ENCODE data around the gene TREM1. TPM values are rescaled to one million over a fixed set of nuclear protein-coding genes. Genes with fewer than 3 reads are reported as not detected.

The TREM1 gene
- total RNA-seq, 2 experiments from 2014 or later, result 0.62 to 0.86 TPM

DNA sequence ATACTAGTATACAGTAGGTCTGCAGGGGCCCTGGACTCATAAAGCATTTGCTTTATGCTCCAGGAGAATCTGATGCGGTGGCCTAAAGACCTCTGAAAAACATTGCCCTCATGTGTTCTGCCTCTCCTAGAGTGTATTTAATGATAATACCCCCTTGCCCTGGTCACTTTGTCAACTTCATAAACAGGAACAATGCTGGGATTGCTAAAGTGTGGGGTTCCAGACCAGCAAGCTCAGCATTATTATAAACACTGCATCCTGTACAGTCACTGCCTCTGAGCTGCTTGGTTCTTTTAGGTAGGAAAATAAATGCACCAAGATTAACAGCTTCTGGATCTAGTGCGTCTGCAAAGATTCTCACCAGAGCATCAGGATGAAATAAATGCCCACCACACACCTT is 12.2 kb downstream of the TREM1 start:
- H3K36me3 Mint-ChIP-seq (ENCODE audit: low read depth), result no peaks in the 10 kb centered on the region
- CTCF ChIA-PET, result interaction anchor here (0.8 kb wide), 1 partner anchor 12 kb away, joined by 3 read pairs; no protein-coding TSS in a partner anchor
- H3K9me3 Mint-ChIP-seq (ENCODE audit: low read depth), result no peaks in the 10 kb centered on the region
- H3K27ac Mint-ChIP-seq, result no peak overlapping the region
- POLR2A ChIA-PET, result no interaction called here
- no peak overlapping the region for H3K4me3 Mint-ChIP-seq
- intact Hi-C loops (cut with DNase I, micrococcal nuclease), result no loop called here
- H3K27me3 Mint-ChIP-seq, result no peaks in the 10 kb centered on the region
- ATAC-seq, result no peak
- H3K4me1 Mint-ChIP-seq, result peaks cover 10% of the 10 kb centered on the region
- DNase-seq, result no peak

DNA sequence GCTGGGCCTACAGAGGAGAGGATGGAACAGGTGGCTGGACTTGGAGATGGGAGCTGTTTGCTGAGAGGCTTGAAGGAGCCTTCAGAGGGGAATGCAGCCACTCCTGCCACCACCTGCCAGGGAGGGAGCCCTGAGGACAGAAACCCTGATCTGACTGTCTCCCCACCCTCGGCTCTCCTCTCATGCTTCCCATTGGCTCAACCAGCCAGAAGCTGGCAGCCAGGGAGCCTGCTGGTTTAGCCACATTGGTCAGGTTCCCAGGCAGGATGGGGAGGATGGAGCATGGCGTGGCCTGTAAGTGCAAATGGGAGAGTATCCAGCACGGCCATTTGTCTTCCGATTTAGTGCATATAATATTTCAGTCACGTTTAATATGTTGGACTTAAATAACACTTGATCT is 12.8 kb downstream of the TREM1 start:
- POLR2A ChIA-PET, result no interaction called here
- ATAC-seq, result no peak

GRCh38 chr6:41272591-41273240 is 13.8 kb downstream of the TREM1 start:
- Mint-ChIP-seq H3K4me1 (peaks cover 3% of the 10 kb centered on the region), H3K4me3 (no peak overlapping the region), H3K27me3 (no peaks in the 10 kb centered on the region), H3K27ac (no peak overlapping the region), H3K9me3 (ENCODE audit: low read depth) (no peaks in the 10 kb centered on the region), H3K36me3 (ENCODE audit: low read depth) (no peaks in the 10 kb centered on the region)
- DNase-seq, result no peak
- CTCF ChIA-PET, result interaction anchor here (0.6 kb wide), 1 partner anchor 47 kb away, joined by 4 read pairs; no protein-coding TSS in a partner anchor
- intact Hi-C loops (cut with DNase I, micrococcal nuclease), result no loop called here
- no peak for ATAC-seq
- POLR2A ChIA-PET, result no interaction called here

More for the DNA sequence above, 12.8 kb downstream of the TREM1 start:
- CTCF ChIA-PET, result no interaction called here
- Mint-ChIP-seq H3K4me3 (no peak overlapping the region), H3K27me3 (no peaks in the 10 kb centered on the region), H3K9me3 (ENCODE audit: low read depth) (no peaks in the 10 kb centered on the region), H3K27ac (no peak overlapping the region), H3K4me1 (peaks cover 4% of the 10 kb centered on the region), H3K36me3 (ENCODE audit: low read depth) (no peaks in the 10 kb centered on the region)
- DNase-seq, result no peak
- intact Hi-C loops (cut with DNase I, micrococcal nuclease), result no loop called here

DNA sequence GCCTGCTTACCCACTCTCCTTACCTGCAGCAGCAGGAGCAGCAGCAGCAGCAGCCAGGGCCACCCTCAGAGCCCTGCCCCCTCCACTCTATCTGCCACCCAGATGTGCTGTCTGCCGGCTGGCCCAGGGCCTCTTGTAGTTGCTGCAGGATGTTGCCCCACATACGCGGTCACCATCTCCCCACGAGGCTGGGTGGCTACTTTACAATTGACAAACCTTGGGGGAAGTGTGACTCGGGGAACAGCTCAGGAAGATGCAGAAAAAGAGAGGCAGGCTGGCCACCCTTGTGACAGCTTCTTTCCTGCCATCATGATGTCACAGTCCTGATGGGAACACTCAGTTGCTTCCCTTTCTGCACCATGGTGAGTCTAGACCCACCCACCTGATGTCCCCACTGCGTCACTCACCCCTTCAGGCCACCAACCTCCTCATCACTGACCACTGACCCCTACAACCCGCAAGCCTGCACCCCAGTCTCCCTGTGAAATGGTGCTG is 14.5 kb downstream of the TREM1 start:
- H3K27ac Mint-ChIP-seq, result no peak overlapping the region
- DNase-seq (peak; percentile 12), ATAC-seq (peak; percentile 19)
- H3K36me3 Mint-ChIP-seq (ENCODE audit: low read depth), result no peaks in the 10 kb centered on the region
- POLR2A ChIA-PET, result no interaction called here
- intact Hi-C loops (cut with DNase I, micrococcal nuclease), result no loop called here
- no peak overlapping the region for H3K4me3 Mint-ChIP-seq
- no peaks in the 10 kb centered on the region for H3K9me3 Mint-ChIP-seq (ENCODE audit: low read depth)
- CTCF ChIA-PET, result no interaction called here
- peaks cover 3% of the 10 kb centered on the region for H3K4me1 Mint-ChIP-seq
- H3K27me3 Mint-ChIP-seq, result no peaks in the 10 kb centered on the region

DNA sequence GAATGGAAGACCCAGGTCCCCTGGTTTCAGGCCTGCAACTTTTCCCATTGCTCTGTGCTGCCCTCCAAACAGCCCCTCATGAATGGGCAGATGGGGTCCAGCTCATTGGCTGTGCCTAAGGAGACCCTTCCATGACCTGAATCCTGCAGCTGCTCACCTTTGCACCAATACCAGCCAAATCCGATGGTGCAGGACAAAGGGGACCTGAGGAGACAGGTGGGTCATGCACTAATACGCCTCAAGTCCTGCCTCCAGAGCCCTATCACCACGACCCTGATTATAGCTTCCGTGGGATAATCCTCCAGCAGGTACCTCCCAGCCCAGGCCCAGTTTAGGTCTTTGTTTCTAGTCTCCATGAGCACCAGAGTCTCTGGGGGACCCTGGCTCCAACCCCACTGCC is 16.8 kb downstream of the TREM1 start:
- no peaks in the 10 kb centered on the region for H3K27me3 Mint-ChIP-seq

DNA sequence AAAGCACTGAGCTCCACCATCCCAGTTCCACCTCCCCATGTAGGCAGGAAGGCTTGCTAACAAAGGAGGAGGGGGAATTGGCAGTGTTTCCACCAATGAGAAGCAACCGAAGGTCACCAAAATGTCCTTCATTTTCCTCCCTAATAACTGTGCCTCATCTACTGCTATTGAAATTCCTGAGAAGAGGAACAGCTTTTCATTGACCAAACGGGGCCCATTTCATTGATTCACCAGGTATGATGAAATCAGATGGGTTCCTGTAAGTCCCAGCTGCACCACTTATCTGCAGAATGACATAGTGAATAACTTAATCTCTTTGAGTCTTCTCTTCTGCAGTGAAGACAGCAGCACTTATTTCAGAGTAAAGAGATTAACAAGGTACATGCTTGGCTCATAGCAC is 17.3 kb downstream of the TREM1 start:
- DNase-seq, result no peak
- POLR2A ChIA-PET, result no interaction called here
- no peak for ATAC-seq
- H3K36me3 Mint-ChIP-seq (ENCODE audit: low read depth), result no peaks in the 10 kb centered on the region
- CTCF ChIA-PET, result interaction anchor here (1.3 kb wide), 1 partner anchor 37 kb away, joined by 3 read pairs; no protein-coding TSS in a partner anchor
- H3K4me1 Mint-ChIP-seq, result peaks cover 3% of the 10 kb centered on the region
- H3K4me3 Mint-ChIP-seq, result no peak overlapping the region
- no peaks in the 10 kb centered on the region for H3K27me3 Mint-ChIP-seq
- no peak overlapping the region for H3K27ac Mint-ChIP-seq
- intact Hi-C loops (cut with DNase I, micrococcal nuclease), result no loop called here
- no peaks in the 10 kb centered on the region for H3K9me3 Mint-ChIP-seq (ENCODE audit: low read depth)

More for the DNA sequence above, 16.8 kb downstream of the TREM1 start:
- intact Hi-C loops (cut with DNase I, micrococcal nuclease), result no loop called here
- Mint-ChIP-seq H3K36me3 (ENCODE audit: low read depth) (no peaks in the 10 kb centered on the region), H3K4me3 (no peak overlapping the region), H3K27ac (no peak overlapping the region), H3K9me3 (ENCODE audit: low read depth) (no peaks in the 10 kb centered on the region), H3K4me1 (peaks cover 3% of the 10 kb centered on the region)
- ATAC-seq (no peak), DNase-seq (no peak)
- ChIA-PET CTCF (interaction anchor here (1.3 kb wide), 1 partner anchor 38 kb away, joined by 3 read pairs; no protein-coding TSS in a partner anchor), POLR2A (no interaction called here)

- ATAC-seq (no peak), DNase-seq (no peak)
- CTCF ChIA-PET, result no interaction called here
- Mint-ChIP-seq H3K36me3 (ENCODE audit: low read depth) (no peaks in the 10 kb centered on the region), H3K9me3 (ENCODE audit: low read depth) (peaks cover 4% of the 10 kb centered on the region), H3K27me3 (no peaks in the 10 kb centered on the region), H3K4me3 (no peak overlapping the region), H3K4me1 (peaks cover 3% of the 10 kb centered on the region), H3K27ac (no peak overlapping the region)
- intact Hi-C loops (cut with DNase I, micrococcal nuclease), result no loop called here
- POLR2A ChIA-PET, result no interaction called here
Observed at GRCh38 chr6:41268478-41268877, 18.0 kb downstream of the TREM1 start.

GRCh38 chr6:41266541-41266940 is 19.9 kb downstream of the TREM1 start:
- H3K9me3 Mint-ChIP-seq (ENCODE audit: low read depth), result peaks cover 17% of the 10 kb centered on the region
- H3K27ac Mint-ChIP-seq, result no peak overlapping the region
- intact Hi-C loops (cut with DNase I, micrococcal nuclease), result no loop called here
- POLR2A ChIA-PET, result no interaction called here
- H3K36me3 Mint-ChIP-seq (ENCODE audit: low read depth), result peaks cover 2% of the 10 kb centered on the region
- no peaks in the 10 kb centered on the region for H3K27me3 Mint-ChIP-seq
- CTCF ChIA-PET, result no interaction called here
- ATAC-seq (no peak), DNase-seq (no peak)
- no peak overlapping the region for H3K4me3 Mint-ChIP-seq
- no peaks in the 10 kb centered on the region for H3K4me1 Mint-ChIP-seq

- Mint-ChIP-seq H3K27me3 (no peaks in the 10 kb centered on the region), H3K27ac (no peak overlapping the region), H3K4me3 (no peak overlapping the region), H3K9me3 (ENCODE audit: low read depth) (peaks cover 22% of the 10 kb centered on the region), H3K4me1 (no peaks in the 10 kb centered on the region), H3K36me3 (ENCODE audit: low read depth) (peaks cover 2% of the 10 kb centered on the region)
- intact Hi-C loops (cut with DNase I, micrococcal nuclease), result no loop called here
- DNase-seq (no peak), ATAC-seq (no peak)
- CTCF ChIA-PET, result no interaction called here
- POLR2A ChIA-PET, result no interaction called here
Observed at GRCh38 chr6:41263267-41263666, 23.2 kb downstream of the TREM1 start.

DNA sequence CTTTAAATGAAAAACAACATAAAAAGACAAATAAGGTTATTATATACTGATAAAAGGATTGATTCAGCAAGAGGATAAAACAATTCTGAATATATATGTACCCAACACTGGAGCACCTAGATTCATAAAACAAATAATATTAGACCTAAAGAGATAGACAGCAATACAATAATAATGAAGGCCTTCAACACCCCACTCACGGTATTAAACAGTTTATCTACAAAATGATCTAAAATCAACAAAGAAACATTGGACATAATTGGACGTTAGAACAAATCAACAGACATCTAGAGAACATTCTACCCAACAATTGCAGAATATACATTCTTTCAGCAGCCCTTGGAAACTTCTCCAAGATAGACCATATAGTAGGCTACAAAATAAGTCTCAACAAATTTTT is 24.1 kb downstream of the TREM1 start:
- intact Hi-C loops (cut with DNase I, micrococcal nuclease), result no loop called here
- H3K4me1 Mint-ChIP-seq, result no peaks in the 10 kb centered on the region
- H3K27ac Mint-ChIP-seq, result no peak overlapping the region
- DNase-seq (no peak), ATAC-seq (no peak)
- peaks cover 22% of the 10 kb centered on the region for H3K9me3 Mint-ChIP-seq (ENCODE audit: low read depth)
- H3K36me3 Mint-ChIP-seq (ENCODE audit: low read depth), result peaks cover 2% of the 10 kb centered on the region
- no peak overlapping the region for H3K4me3 Mint-ChIP-seq
- ChIA-PET POLR2A (no interaction called here), CTCF (interaction anchor here (0.8 kb wide), 1 partner anchor 12 kb away, joined by 3 read pairs; no protein-coding TSS in a partner anchor)
- H3K27me3 Mint-ChIP-seq, result no peaks in the 10 kb centered on the region

DNA sequence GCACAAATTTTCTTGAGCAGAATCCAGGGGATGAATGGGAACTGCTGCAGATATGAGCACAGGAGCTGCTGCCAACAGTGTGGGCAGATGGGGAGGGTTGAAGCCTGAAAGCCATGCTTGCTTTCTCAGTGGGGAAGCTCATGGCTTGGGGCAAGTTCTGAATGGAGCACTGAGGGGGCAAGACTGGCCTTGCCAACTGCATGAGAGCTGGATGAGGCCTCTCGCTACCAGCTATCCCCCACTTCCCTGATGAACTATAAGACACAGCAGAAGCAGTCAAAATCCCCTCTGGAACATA is 28.3 kb downstream of the TREM1 start:
- CTCF ChIA-PET, result interaction anchor here (0.7 to 1.6 kb wide), 3 partner anchors 20 to 163 kb away, joined by 3 to 4 read pairs (median 3); no protein-coding TSS in a partner anchor

DNA sequence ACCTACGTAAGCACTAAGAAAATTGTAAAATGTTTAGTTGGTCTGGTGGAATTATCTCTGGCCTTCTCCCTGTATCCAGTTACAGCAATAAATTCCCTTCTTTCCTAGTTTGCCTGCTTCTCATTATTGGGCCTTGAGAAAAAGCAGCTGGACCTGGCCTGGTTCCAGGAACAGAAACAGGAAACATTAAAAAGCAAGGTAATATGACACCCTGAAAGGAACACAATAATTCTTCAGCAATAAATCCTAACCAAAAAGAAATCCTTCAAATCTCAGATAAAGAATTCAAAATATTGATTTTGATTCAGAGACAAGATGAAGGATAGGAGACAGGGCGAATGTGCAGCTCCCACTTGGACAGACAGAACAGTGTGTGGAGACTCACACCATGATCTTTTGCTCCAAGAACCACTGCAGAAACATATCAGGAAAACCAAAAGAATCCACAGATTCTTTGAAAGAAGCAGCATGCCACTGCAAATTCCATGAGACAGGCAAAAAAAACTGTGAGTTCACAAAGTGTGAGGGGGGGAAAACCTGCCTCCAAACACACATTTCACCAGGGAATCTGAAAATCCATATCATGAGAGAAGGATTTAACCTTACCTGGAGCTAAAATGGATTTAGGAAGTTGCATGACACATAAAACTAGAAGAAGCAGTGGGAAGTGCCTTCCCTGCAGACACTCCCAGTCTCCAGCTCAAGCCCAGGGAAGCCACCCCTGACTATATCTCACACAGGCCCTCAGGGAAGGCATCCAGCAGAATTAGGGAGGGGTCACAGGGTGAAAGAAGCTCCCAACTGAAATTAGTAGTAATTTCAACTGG is 28.9 kb downstream of the TREM1 start:
- H3K9me3 Mint-ChIP-seq (ENCODE audit: low read depth), result peaks cover 14% of the 10 kb centered on the region
- peaks cover 5% of the 10 kb centered on the region for H3K4me1 Mint-ChIP-seq
- H3K27me3 Mint-ChIP-seq, result no peaks in the 10 kb centered on the region
- ChIA-PET CTCF (interaction anchor here (0.7 to 1.6 kb wide), 3 partner anchors 21 to 164 kb away, joined by 3 to 4 read pairs (median 3); no protein-coding TSS in a partner anchor), POLR2A (no interaction called here)
- ATAC-seq (no peak), DNase-seq (no peak)
- peaks cover 2% of the 10 kb centered on the region for H3K36me3 Mint-ChIP-seq (ENCODE audit: low read depth)
- no peak overlapping the region for H3K4me3 Mint-ChIP-seq
- H3K27ac Mint-ChIP-seq, result no peak overlapping the region
- intact Hi-C loops (cut with DNase I, micrococcal nuclease), result no loop called here

More for the DNA sequence above, 28.3 kb downstream of the TREM1 start:
- H3K4me3 Mint-ChIP-seq, result no peak overlapping the region
- ATAC-seq, result no peak
- no peak overlapping the region for H3K27ac Mint-ChIP-seq
- no peak for DNase-seq
- H3K27me3 Mint-ChIP-seq, result no peaks in the 10 kb centered on the region
- intact Hi-C loops (cut with DNase I, micrococcal nuclease), result no loop called here
- H3K36me3 Mint-ChIP-seq (ENCODE audit: low read depth), result peaks cover 2% of the 10 kb centered on the region
- POLR2A ChIA-PET, result no interaction called here
- peaks cover 16% of the 10 kb centered on the region for H3K9me3 Mint-ChIP-seq (ENCODE audit: low read depth)
- peaks cover 5% of the 10 kb centered on the region for H3K4me1 Mint-ChIP-seq

All from activated CD4-positive, alpha-beta T cell treated with anti-CD3 and anti-CD28 coated beads for 36 hours (primary cell).